Measurements from ENCODE around the gene SCO2.
A peak's percentile ranks its signal among the peaks of the same experiment; 100 is the strongest.
"Not testable (repeated sequence)": the region's sequence is repeated elsewhere in the genome, so short reads cannot be mapped to it uniquely, and the experiment has no call there.

SCO2 gene

GRCh38 chr22:50548040-50548920 is 22.9 kb upstream of the SCO2 start:
- H3K9ac ChIP-seq (ENCODE audit: low read length) = no peak overlapping the region
- no peaks in the 10 kb centered on the region for H3K36me3 ChIP-seq (ENCODE audit: insufficient read depth, low read length)
- H3K4me1 ChIP-seq (ENCODE audit: insufficient read depth, low read length) = peaks cover 6% of the 10 kb centered on the region
- peaks cover 17 to 72% of the 10 kb centered on the region in 2 donors for H3K27me3 ChIP-seq (ENCODE audit: control insufficient read depth in 1 of 2, insufficient read depth in 2 of 2, low read length in 2 of 2)
- peak overlapping the region in 1 of 2 donors; percentile 27 for H3K4me3 ChIP-seq (ENCODE audit: low read depth in 1 of 2, low read length in 2 of 2)
- H3K9me3 ChIP-seq (ENCODE audit: low read length) = no peaks in the 10 kb centered on the region
- H3K27ac ChIP-seq (ENCODE audit: low read depth, low read length) = no peak overlapping the region

- no peak overlapping the region for H3K9ac ChIP-seq (ENCODE audit: low read length)
- peaks cover 17 to 72% of the 10 kb centered on the region in 2 donors for H3K27me3 ChIP-seq (ENCODE audit: control insufficient read depth in 1 of 2, insufficient read depth in 2 of 2, low read length in 2 of 2)
- no peaks in the 10 kb centered on the region for H3K36me3 ChIP-seq (ENCODE audit: insufficient read depth, low read length)
- no peak overlapping the region for H3K27ac ChIP-seq (ENCODE audit: low read depth, low read length)
- H3K9me3 ChIP-seq (ENCODE audit: low read length) = no peaks in the 10 kb centered on the region
- H3K4me1 ChIP-seq (ENCODE audit: insufficient read depth, low read length) = peaks cover 6% of the 10 kb centered on the region
- H3K4me3 ChIP-seq (ENCODE audit: low read depth in 1 of 2, low read length in 2 of 2) = no peak overlapping the region
Observed at GRCh38 chr22:50547263-50547985, 22.0 kb upstream of the SCO2 start.

- no peak overlapping the region for H3K9ac ChIP-seq (ENCODE audit: low read length)
- peaks cover 17 to 68% of the 10 kb centered on the region in 2 donors for H3K27me3 ChIP-seq (ENCODE audit: control insufficient read depth in 1 of 2, insufficient read depth in 2 of 2, low read length in 2 of 2)
- no peak overlapping the region for H3K27ac ChIP-seq (ENCODE audit: low read depth, low read length)
- H3K4me3 ChIP-seq (ENCODE audit: low read depth in 1 of 2, low read length in 2 of 2) = no peak overlapping the region
- H3K36me3 ChIP-seq (ENCODE audit: insufficient read depth, low read length) = no peaks in the 10 kb centered on the region
- H3K4me1 ChIP-seq (ENCODE audit: insufficient read depth, low read length) = peaks cover 6% of the 10 kb centered on the region
- H3K9me3 ChIP-seq (ENCODE audit: low read length) = no peaks in the 10 kb centered on the region
Observed at GRCh38 chr22:50546326-50547262, 21.2 kb upstream of the SCO2 start.

DNA sequence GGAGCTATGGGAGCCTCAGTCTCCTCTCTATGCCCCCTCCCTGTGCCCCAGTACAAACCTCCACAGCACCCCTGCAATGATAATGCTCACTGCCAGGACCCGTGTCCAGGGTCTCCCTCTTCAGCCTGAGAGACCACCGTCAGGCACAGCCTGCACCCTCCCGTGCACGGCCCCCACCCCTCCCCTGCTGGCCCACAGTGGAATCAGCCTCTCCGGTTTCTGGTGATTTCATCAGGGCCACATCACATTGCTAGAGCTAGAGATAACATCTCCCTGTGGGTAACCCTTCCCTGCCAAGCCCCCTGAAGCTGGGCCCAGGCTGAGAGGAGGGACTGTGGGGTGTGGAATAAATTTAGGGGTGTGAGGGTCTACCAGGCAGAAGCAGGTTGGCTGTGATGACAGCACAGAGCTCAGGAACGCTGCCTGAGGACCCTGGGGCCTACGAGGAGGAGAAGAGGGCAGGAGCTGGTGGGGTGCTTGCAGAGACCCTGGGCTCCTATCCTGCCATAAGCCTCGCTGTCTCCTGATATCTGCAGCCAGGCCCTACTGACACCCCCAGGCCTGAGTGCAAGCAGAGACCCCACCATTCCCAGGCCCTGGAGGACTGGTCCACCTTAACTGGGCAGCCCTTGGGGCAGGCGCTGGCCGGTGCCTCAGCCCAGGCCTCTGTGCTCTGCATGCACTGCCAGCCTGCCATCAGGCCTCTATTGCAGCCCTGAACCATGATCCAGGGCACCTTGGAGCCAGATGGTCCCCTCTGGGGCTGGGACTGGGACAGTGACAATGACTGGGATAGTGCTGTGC is 20.3 kb upstream of the SCO2 start, which contains the start of gene KLHDC7B:
Gene KLHDC7B, plus strand, starts transcription at position 378 of the 804 bp plus-strand sequence. Its CDS starts 345 bp downstream, at position 723.
- Histone ChIP-seq H3K4me1 (ENCODE audit: insufficient read depth, low read length) (peaks cover 6% of the 10 kb centered on the region), H3K9me3 (ENCODE audit: low read length) (no peaks in the 10 kb centered on the region), H3K27ac (ENCODE audit: low read depth, low read length) (no peak within 1 kb of the TSS), H3K27me3 (ENCODE audit: control insufficient read depth in 1 of 2, insufficient read depth in 2 of 2, low read length in 2 of 2) (peaks cover 17 to 68% of the 10 kb centered on the region in 2 donors), H3K4me3 (ENCODE audit: low read depth in 1 of 2, low read length in 2 of 2) (no peak within 1 kb of the TSS), H3K9ac (ENCODE audit: low read length) (no peak within 1 kb of the TSS), H3K36me3 (ENCODE audit: insufficient read depth, low read length) (no peaks in the 10 kb centered on the region)

GRCh38 chr22:50544746-50545253 is 19.4 kb upstream of the SCO2 start:
- no peaks in the 10 kb centered on the region for H3K36me3 ChIP-seq (ENCODE audit: insufficient read depth, low read length)
- H3K27ac ChIP-seq (ENCODE audit: low read depth, low read length) = no peak overlapping the region
- no peaks in the 10 kb centered on the region for H3K9me3 ChIP-seq (ENCODE audit: low read length)
- H3K9ac ChIP-seq (ENCODE audit: low read length) = no peak overlapping the region
- peaks cover 6% of the 10 kb centered on the region for H3K4me1 ChIP-seq (ENCODE audit: insufficient read depth, low read length)
- H3K27me3 ChIP-seq (ENCODE audit: control insufficient read depth in 1 of 2, insufficient read depth in 2 of 2, low read length in 2 of 2) = peaks cover 17 to 61% of the 10 kb centered on the region in 2 donors
- H3K4me3 ChIP-seq (ENCODE audit: low read depth in 1 of 2, low read length in 2 of 2) = no peak overlapping the region

DNA sequence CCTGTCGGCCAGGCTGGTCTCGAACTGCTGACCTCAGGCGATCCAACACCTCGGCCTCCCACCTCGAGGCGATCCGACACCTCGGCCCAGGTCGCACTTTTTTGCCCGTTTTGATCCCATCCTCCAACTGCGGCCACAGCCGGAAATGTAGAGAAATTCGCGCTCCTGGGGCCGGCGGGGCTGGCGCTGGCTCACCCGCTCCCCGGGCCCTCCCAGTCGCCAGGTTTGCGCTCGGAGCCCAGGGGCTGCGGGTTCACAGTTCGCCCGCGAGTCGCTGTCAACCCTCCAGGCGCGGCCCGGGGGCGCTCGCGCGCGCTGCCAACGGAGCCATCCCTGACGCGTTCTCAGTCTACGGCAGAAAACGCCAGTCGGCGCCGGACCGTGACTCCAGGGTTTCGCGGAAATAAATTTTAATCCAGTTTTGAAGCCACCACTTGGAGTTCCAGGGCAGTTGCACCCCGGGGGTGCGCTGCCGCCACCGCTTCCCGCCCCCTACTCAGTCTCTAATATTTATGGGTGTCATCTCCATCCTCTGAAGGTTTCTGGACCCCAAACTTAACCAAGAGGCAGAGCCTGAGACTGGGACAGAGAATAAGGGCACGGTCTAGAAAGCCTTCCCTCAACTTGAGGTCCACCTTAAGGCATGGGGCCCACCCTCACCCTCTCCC is 18.8 kb upstream of the SCO2 start:
- Histone ChIP-seq H3K27ac (ENCODE audit: low read depth, low read length) (no peak overlapping the region), H3K27me3 (ENCODE audit: control insufficient read depth in 1 of 2, insufficient read depth in 2 of 2, low read length in 2 of 2) (peaks cover 17 to 55% of the 10 kb centered on the region in 2 donors)

DNA sequence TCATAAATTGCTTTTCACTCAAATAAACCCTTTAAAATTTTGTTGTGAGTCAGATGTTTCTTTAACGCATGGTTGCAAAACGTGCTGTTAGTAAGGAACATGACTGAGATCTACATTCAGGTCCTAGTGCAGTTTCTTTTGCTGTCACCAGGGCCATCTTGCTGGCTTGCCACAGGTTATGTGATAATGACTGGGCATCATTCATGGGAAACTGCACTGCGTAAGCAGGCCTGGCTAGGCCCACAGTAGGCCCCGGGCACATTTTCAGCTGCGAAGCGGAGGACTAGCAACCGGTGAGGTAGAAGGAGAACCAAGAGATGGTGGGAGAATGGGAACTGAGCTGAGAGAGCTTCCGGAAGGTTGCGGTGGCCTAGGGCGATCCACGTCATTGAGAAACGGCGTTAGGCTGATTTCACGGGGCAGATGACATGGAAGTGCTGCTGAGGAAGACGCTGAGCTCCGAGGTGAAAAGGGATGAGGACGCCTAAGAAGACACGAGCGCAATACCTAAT is 17.1 kb upstream of the SCO2 start:
- Histone ChIP-seq H3K4me3 (ENCODE audit: low read depth in 1 of 2, low read length in 2 of 2) (no peak overlapping the region), H3K4me1 (ENCODE audit: insufficient read depth, low read length) (peaks cover 6% of the 10 kb centered on the region), H3K36me3 (ENCODE audit: insufficient read depth, low read length) (no peaks in the 10 kb centered on the region), H3K27ac (ENCODE audit: low read depth, low read length) (no peak overlapping the region), H3K9ac (ENCODE audit: low read length) (no peak overlapping the region), H3K27me3 (ENCODE audit: control insufficient read depth in 1 of 2, insufficient read depth in 2 of 2, low read length in 2 of 2) (peaks cover 17 to 44% of the 10 kb centered on the region in 2 donors), H3K9me3 (ENCODE audit: low read length) (no peaks in the 10 kb centered on the region)

More for the DNA sequence above, 18.8 kb upstream of the SCO2 start:
- Histone ChIP-seq H3K9me3 (ENCODE audit: low read length) (no peaks in the 10 kb centered on the region), H3K4me1 (ENCODE audit: insufficient read depth, low read length) (peaks cover 6% of the 10 kb centered on the region), H3K4me3 (ENCODE audit: low read depth in 1 of 2, low read length in 2 of 2) (peak overlapping the region in 1 of 2 donors; percentile 11), H3K9ac (ENCODE audit: low read length) (no peak overlapping the region), H3K36me3 (ENCODE audit: insufficient read depth, low read length) (no peaks in the 10 kb centered on the region)

DNA sequence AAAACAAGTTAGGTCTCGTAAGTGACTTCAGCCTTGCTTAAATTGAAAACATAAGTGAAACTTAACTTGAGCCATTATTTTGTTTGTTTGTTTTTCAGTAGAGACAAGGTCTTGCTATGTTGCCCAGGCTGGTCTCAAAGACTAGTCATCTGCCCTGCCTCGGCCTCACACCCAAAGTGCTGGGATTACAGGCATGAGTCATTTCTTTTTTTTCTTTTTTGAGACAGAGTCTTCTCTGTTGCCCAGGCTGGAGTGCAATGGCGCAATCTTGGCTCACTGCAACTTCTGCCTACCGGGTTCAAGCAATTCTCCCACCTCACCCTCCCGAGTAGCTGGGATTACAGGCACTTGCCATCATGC is 16.2 kb upstream of the SCO2 start:
- not testable (repeated sequence) for H3K4me3 ChIP-seq (ENCODE audit: low read depth in 1 of 2, low read length in 2 of 2); H3K4me1 ChIP-seq (ENCODE audit: insufficient read depth, low read length)

DNA sequence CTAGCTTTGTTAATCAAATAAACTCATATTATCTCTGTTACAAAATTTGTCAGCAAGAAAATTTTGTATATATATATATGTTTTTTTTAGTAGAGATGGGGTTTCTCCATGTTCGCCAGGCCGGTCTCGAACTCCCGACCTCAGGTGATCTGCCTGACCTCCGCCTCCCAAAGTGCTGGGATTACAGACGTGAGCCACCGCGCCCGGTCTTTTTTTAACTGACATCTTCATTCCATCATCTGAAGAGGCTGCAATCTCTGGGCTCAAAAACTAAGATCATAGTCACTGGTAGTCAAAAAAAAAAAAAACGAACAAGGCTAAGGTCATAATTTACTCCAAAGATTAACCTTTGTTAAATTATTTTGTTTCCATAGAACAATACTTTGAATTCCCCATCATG is 15.0 kb upstream of the SCO2 start:
- Histone ChIP-seq H3K4me3 (ENCODE audit: low read depth in 1 of 2, low read length in 2 of 2) (no peak overlapping the region), H3K36me3 (ENCODE audit: insufficient read depth, low read length) (no peaks in the 10 kb centered on the region)

More for the DNA sequence above, 16.2 kb upstream of the SCO2 start:
- H3K9ac ChIP-seq (ENCODE audit: low read length); H3K36me3 ChIP-seq (ENCODE audit: insufficient read depth, low read length); H3K27ac ChIP-seq (ENCODE audit: low read depth, low read length); H3K9me3 ChIP-seq (ENCODE audit: low read length): not testable (repeated sequence)
- H3K27me3 ChIP-seq (ENCODE audit: control insufficient read depth in 1 of 2, insufficient read depth in 2 of 2, low read length in 2 of 2) = peaks cover 17 to 42% of the 10 kb centered on the region in 2 donors

DNA sequence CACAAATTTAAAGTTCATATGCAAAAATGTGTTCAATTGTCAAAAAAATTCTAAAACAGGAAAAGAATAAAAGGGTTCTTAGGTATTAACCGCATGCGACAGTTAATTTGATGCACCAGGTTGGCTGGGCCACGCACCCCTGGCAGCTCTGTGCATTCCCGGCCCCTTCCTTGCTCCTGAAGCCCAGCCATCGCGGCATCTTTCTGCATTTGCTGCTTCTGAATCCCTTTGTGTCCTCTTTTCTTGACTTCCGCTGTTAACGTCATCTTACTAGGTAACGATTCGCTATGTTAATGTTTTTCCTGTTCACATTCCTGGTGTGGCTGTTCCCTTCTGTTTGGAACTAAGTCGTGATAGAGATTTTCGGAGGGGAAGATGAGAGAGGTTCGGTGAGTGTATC is 12.4 kb upstream of the SCO2 start:
- Histone ChIP-seq H3K9ac (ENCODE audit: low read length) (no peak overlapping the region), H3K27ac (ENCODE audit: low read depth, low read length) (no peak overlapping the region), H3K36me3 (ENCODE audit: insufficient read depth, low read length) (no peaks in the 10 kb centered on the region), H3K9me3 (ENCODE audit: low read length) (no peaks in the 10 kb centered on the region), H3K4me3 (ENCODE audit: low read depth in 1 of 2, low read length in 2 of 2) (no peak overlapping the region), H3K27me3 (ENCODE audit: control insufficient read depth in 1 of 2, insufficient read depth in 2 of 2, low read length in 2 of 2) (peaks cover 10 to 42% of the 10 kb centered on the region in 2 donors), H3K4me1 (ENCODE audit: insufficient read depth, low read length) (no peaks in the 10 kb centered on the region)

More for the DNA sequence above, 15.0 kb upstream of the SCO2 start:
- H3K27ac ChIP-seq (ENCODE audit: low read depth, low read length) = no peak overlapping the region
- H3K9ac ChIP-seq (ENCODE audit: low read length) = no peak overlapping the region
- no peaks in the 10 kb centered on the region for H3K9me3 ChIP-seq (ENCODE audit: low read length)
- peaks cover 6% of the 10 kb centered on the region for H3K4me1 ChIP-seq (ENCODE audit: insufficient read depth, low read length)
- peaks cover 13 to 40% of the 10 kb centered on the region in 2 donors for H3K27me3 ChIP-seq (ENCODE audit: control insufficient read depth in 1 of 2, insufficient read depth in 2 of 2, low read length in 2 of 2)
